Adrenal gland (tissue), 12 donors: Measurements from ENCODE around the gene FUT7. TPM values are rescaled to one million over a fixed set of nuclear protein-coding genes. Genes with fewer than 3 reads are reported as not detected.

Source experiments
- DNase-seq, 7 donors: peaks; one replicate each; pipeline ENCODE4 v3.0.0-alpha.2; 2019 to 2020
- H3K27ac ChIP-seq, 5 donors: fragments of 200-600 bp; sonication (generic) in 4 of 5; 1 replicate in 3 of 5; 2 replicates in 2 of 5; pipeline versions ENCODE4 v1.5.1 to v1.8.0; 2016 to 2020; ENCODE audit warnings: mild to moderate bottlenecking in 1 of 5
- H3K27me3 ChIP-seq: fragments of 200-600 bp; 2 replicates; pipeline ENCODE4 v1.8.0; 2021
- H3K36me3 ChIP-seq, 2 donors: fragments of 200-600 bp; replicated peaks in 1 of 2; 1 replicate in 1 of 2; 2 replicates in 1 of 2; pipeline versions ENCODE4 v1.5.1 to v1.8.0; 2018 to 2022
- H3K4me1 ChIP-seq, 2 donors: fragments of 200-600 bp; replicated peaks in 1 of 2; 1 replicate in 1 of 2; 2 replicates in 1 of 2; pipeline versions ENCODE4 v1.5.1 to v1.8.0; 2018 to 2021
- H3K4me3 ChIP-seq, 4 donors: fragments of 200-600 bp; sonication (generic) in 3 of 4; one replicate each; pipeline ENCODE4 v1.5.1; 2016 to 2018
- H3K9me3 ChIP-seq, 3 donors: fragments of 200-600 bp; sonication (generic) in 1 of 3; replicated peaks in 1 of 3; 1 replicate in 2 of 3; 2 replicates in 1 of 3; pipeline versions ENCODE4 v1.5.1 to v1.8.0; 2016 to 2021
- POLR2A ChIP-seq, 2 donors: fragments of 450-650 bp; IDR thresholded peaks; one replicate each; pipeline ENCODE4 v1.6.1; 2017; ENCODE audit warnings: antibody characterized with exemption in 2 of 2, mild to moderate bottlenecking in 2 of 2, moderate library complexity in 1 of 2
- WGBS, 4 donors: extraction: QIAGEN DNeasy Blood & Tissue Kit in 2 of 4; methylation state at CpG; one replicate each; pipeline versions ENCODE4 v1.1.5 to v1.1.7; 2013 to 2017; 5-methylcytosine and 5-hydroxymethylcytosine counted together
- intact Hi-C, 2 donors: fragments of 100-400 bp; cut with DNase I; formaldehyde crosslinking; loops; one replicate each; pipeline versions ENCODE4 v1.14.1 to v1.15.0; 2022 to 2023
- polyA plus RNA-seq, 3 donors: library from polyadenylated mRNA; stranded (reverse); fragments of 200-250 nt in 2 of 3; fragments of 350-450 nt in 1 of 3; fragmentation: Illumina TruSeq in 1 of 3; extraction: RNeasy Lipid Tissue Mini Kit (QIAGEN cat#74804) in 1 of 3; gene quantifications; one replicate each; pipeline ENCODE4 v1.2.3, GENCODE V29; 2013 to 2014
- total RNA-seq, 9 donors: library from RNA; depleted of rRNA in 4 of 9; stranded (reverse); fragments of >200 nt in 4 of 9; fragments of 120-200 nt in 1 of 9; fragmentation: NEBNext Ultra II Directional in 1 of 9; extraction: Animal tissue kit (Norgen Biotek cat#: 25700) in 1 of 9; gene quantifications; one replicate each; pipeline versions ENCODE4 v1.1.0 to v1.2.4, GENCODE V29; 2013 to 2023
- TF ChIP-seq, protein P1 (sequence below), 6 experiments: fragments of 450-650 bp in 4 of 6; fragments of 200-600 bp in 2 of 6; sonication (generic) in 1 of 6; IDR thresholded peaks; 1 replicate in 5 of 6; 2 replicates in 1 of 6; pipeline versions ENCODE4 v1.5.1 to v1.8.0; 2016 to 2021; ENCODE audit warnings: antibody characterized with exemption in 6 of 6, mild to moderate bottlenecking in 2 of 6, moderate library complexity in 1 of 6
- donor health status: healthy with polysubstance abuse.
- donor health status: Bipolar disorder and iron deficiency.
- donor health status: DM: yes; HTN: yes; CAD: no.
- donor health status: DM: no; HTN: no; CAD: no.
- donor health status: DM: no; HTN: no; CAD: no.
- donor health status: DM: yes; HTN: yes; CAD: no.

FUT7 gene
- total and polyA plus RNA-seq, 12 donors = 0.11 to 0.69 (median 0.17) TPM; not detected in 5

DNA sequence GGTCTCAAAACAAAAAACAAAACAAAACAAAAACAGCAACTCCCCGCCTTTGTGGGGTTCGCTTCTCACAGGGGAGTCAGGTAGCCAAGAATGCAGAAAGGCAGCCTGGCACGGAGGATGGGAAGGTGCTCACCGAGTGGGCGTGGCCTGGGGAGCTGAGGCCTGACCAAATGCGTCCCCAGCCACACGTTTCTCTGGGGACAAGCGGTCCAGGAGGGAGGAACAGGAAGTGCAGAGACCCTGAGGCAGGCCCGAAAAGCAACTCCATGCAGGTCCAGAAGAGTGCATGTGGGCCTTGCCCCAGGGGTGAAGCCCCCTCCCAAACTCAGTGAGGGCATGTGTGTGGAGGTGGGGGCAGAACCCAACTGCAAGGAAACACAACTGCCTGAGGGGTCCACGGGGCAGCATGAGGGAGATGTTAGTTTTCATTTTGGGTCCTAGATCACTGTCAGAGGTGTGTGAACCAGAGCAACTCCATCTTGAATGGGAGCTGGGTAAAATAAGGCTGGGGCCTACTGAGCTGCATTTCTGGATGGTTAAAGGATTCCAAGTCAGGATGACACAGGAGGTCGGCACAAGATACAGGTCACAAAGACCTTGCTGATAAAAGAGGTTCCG lies 42.9 kb upstream of the FUT7 start:
- intact Hi-C loops = no loop called here
- DNase-seq = no peak
- Histone ChIP-seq H3K36me3 (peaks cover 0 to 11% of the 10 kb centered on the region in 2 donors), H3K27me3 (peaks cover under 1% of the 10 kb centered on the region), H3K9me3 (no peaks in the 10 kb centered on the region), H3K27ac (no peak overlapping the region), H3K4me1 (peaks cover 6 to 24% of the 10 kb centered on the region in 2 donors), H3K4me3 (no peak overlapping the region)
- WGBS, 4 donors = 79 to 83% (median 79%) methylated on average over 11 to 12 of the region's 12 CpGs
- no peak for TF ChIP-seq POLR2A (IDR thresholded peaks at IDR 0.05)

- H3K9me3 ChIP-seq = no peaks in the 10 kb centered on the region
- intact Hi-C loops = no loop called here
- peaks cover 6 to 20% of the 10 kb centered on the region in 2 donors for H3K4me1 ChIP-seq
- peaks cover 0 to 3% of the 10 kb centered on the region in 2 donors for H3K36me3 ChIP-seq
- H3K27ac ChIP-seq = no peak overlapping the region
- no peak overlapping the region for H3K4me3 ChIP-seq
- DNase-seq = no peak
- TF ChIP-seq, protein P1, sequence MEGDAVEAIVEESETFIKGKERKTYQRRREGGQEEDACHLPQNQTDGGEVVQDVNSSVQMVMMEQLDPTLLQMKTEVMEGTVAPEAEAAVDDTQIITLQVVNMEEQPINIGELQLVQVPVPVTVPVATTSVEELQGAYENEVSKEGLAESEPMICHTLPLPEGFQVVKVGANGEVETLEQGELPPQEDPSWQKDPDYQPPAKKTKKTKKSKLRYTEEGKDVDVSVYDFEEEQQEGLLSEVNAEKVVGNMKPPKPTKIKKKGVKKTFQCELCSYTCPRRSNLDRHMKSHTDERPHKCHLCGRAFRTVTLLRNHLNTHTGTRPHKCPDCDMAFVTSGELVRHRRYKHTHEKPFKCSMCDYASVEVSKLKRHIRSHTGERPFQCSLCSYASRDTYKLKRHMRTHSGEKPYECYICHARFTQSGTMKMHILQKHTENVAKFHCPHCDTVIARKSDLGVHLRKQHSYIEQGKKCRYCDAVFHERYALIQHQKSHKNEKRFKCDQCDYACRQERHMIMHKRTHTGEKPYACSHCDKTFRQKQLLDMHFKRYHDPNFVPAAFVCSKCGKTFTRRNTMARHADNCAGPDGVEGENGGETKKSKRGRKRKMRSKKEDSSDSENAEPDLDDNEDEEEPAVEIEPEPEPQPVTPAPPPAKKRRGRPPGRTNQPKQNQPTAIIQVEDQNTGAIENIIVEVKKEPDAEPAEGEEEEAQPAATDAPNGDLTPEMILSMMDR (IDR thresholded peaks at IDR 0.05) = no peak
- no peak for TF ChIP-seq POLR2A (IDR thresholded peaks at IDR 0.05)
- WGBS, 4 donors = 86 to 92% (median 90%) methylated on average over 8 of the region's 8 CpGs
- peaks cover 8% of the 10 kb centered on the region for H3K27me3 ChIP-seq
Measured at GRCh38 chr9:137073992-137074399, 42.1 kb upstream of the FUT7 start.

- Histone ChIP-seq H3K27ac (peak overlapping the region in 2 of 5 donors; percentile 55 to 61), H3K4me1 (peaks cover 0 to 8% of the 10 kb centered on the region in 2 donors), H3K27me3 (peaks cover 12% of the 10 kb centered on the region), H3K9me3 (no peaks in the 10 kb centered on the region), H3K4me3 (no peak overlapping the region), H3K36me3 (no peaks in the 10 kb centered on the region)
- TF ChIP-seq POLR2A (IDR thresholded peaks at IDR 0.05) = no peak
- TF ChIP-seq, protein P1 (IDR thresholded peaks at IDR 0.05) = no peak
- intact Hi-C loops = no loop called here
- no peak for DNase-seq
- WGBS, 4 donors = 92 to 100% (median 97%) methylated on average over 2 of the region's 2 CpGs; no CpG with 5 or more reads in 1 of the 4 donors
Measured at GRCh38 chr9:137071282-137071681, 39.4 kb upstream of the FUT7 start.

- intact Hi-C loops = no loop called here
- 13 to 28% (median 23%) methylated on average over 1 to 6 of the region's 6 CpGs for WGBS, 4 donors
Measured at GRCh38 chr9:137070906-137071275, 39.0 kb upstream of the FUT7 start.

More at GRCh38 chr9:137070906-137071275, 39.0 kb upstream of the FUT7 start:
- no peak for TF ChIP-seq POLR2A (IDR thresholded peaks at IDR 0.05)
- TF ChIP-seq, protein P1 (IDR thresholded peaks at IDR 0.05) = peak in 3 of 6 experiments; percentile 4 to 20 (median 14)
- H3K27me3 ChIP-seq = peaks cover 12% of the 10 kb centered on the region
- H3K27ac ChIP-seq = peak overlapping the region in 2 of 5 donors; percentile 55 to 61
- peaks cover 0 to 8% of the 10 kb centered on the region in 2 donors for H3K4me1 ChIP-seq
- H3K36me3 ChIP-seq = no peaks in the 10 kb centered on the region
- peak in 2 of 7 donors; percentile 38 to 81 for DNase-seq
- no peaks in the 10 kb centered on the region for H3K9me3 ChIP-seq
- peak overlapping the region in 1 of 4 donors; percentile 55 for H3K4me3 ChIP-seq
